SH-SY5Y (cell line): ENCODE results near the gene SLC35F3.

ENCODE experiments used
- GATA2 ChIP-seq: IDR thresholded peaks from 2 replicates; pipeline ENCODE4 v1.6.1; 2011; ENCODE audit warnings: mild to moderate bottlenecking, low read depth, low read length
- GATA3 ChIP-seq: IDR thresholded peaks from 2 replicates; pipeline ENCODE4 v1.6.1; 2011; ENCODE audit warnings: low read depth, mild to moderate bottlenecking, low read length, moderate library complexity

Gene SLC35F3

GRCh38 chr1:234111458-234112142 is 207.1 kb downstream of the SLC35F3 start:
- TF ChIP-seq GATA2 (no peak), GATA3 (no peak)

GRCh38 chr1:234114648-234115307 is 210.3 kb downstream of the SLC35F3 start:
- TF ChIP-seq GATA2 (no peak), GATA3 (no peak)

- TF ChIP-seq GATA2, result no peak
- TF ChIP-seq GATA3, result no peak
Measured at GRCh38 chr1:234118911-234119310, 214.4 kb downstream of the SLC35F3 start.

GRCh38 chr1:234119431-234119830 is 215.0 kb downstream of the SLC35F3 start:
- TF ChIP-seq GATA3 (no peak), GATA2 (no peak)

GRCh38 chr1:234120327-234120944 is 216.0 kb downstream of the SLC35F3 start:
- TF ChIP-seq GATA3 (no peak), GATA2 (no peak)

- TF ChIP-seq GATA3 (no peak), GATA2 (no peak)
Measured at GRCh38 chr1:234123867-234124266, 219.4 kb downstream of the SLC35F3 start.

- TF ChIP-seq GATA2, result no peak
- no peak for TF ChIP-seq GATA3
Measured at GRCh38 chr1:234125283-234125682, 220.8 kb downstream of the SLC35F3 start.

GRCh38 chr1:234125714-234126113 is 221.2 kb downstream of the SLC35F3 start:
- TF ChIP-seq GATA3 (no peak), GATA2 (no peak)

GRCh38 chr1:234127026-234127671 is 222.7 kb downstream of the SLC35F3 start:
- no peak for TF ChIP-seq GATA3
- no peak for TF ChIP-seq GATA2

GRCh38 chr1:234132795-234133194 is 228.3 kb downstream of the SLC35F3 start:
- TF ChIP-seq GATA3 (no peak), GATA2 (no peak)

- no peak for TF ChIP-seq GATA2
- TF ChIP-seq GATA3, result no peak
Measured at GRCh38 chr1:234134878-234135277, 230.4 kb downstream of the SLC35F3 start.

- no peak for TF ChIP-seq GATA3
- TF ChIP-seq GATA2, result no peak
Measured at GRCh38 chr1:234135501-234135900, 231.0 kb downstream of the SLC35F3 start.

GRCh38 chr1:234136073-234136472 is 231.6 kb downstream of the SLC35F3 start:
- TF ChIP-seq GATA2 (no peak), GATA3 (no peak)

GRCh38 chr1:234139966-234140365 is 235.5 kb downstream of the SLC35F3 start:
- TF ChIP-seq GATA2 (no peak), GATA3 (no peak)

- TF ChIP-seq GATA2 (no peak), GATA3 (no peak)
Measured at GRCh38 chr1:234140388-234140787, 235.9 kb downstream of the SLC35F3 start.
